WTC11 (cell line): ENCODE results near the gene RAB10.

Source experiments
- CBFB ChIP-seq: sonication (generic); formaldehyde crosslinking; IDR thresholded peaks from 2 replicates; pipeline ENCODE4 v1.8.1; 2022; ENCODE audit warnings: mild to moderate bottlenecking, low read depth, missing genetic modification reagents
- CREB1 ChIP-seq: sonication (generic); formaldehyde crosslinking; IDR thresholded peaks from 2 replicates; pipeline ENCODE4 v1.8.0; 2023; ENCODE audit warnings: mild to moderate bottlenecking, missing genetic modification reagents
- ELF4 ChIP-seq: sonication (generic); formaldehyde crosslinking; IDR thresholded peaks from 2 replicates; pipeline ENCODE4 v1.8.1; 2022; ENCODE audit warnings: low read depth, mild to moderate bottlenecking, moderate library complexity, missing genetic modification reagents
- ESRRA ChIP-seq: sonication (generic); formaldehyde crosslinking; IDR thresholded peaks from 2 replicates; pipeline ENCODE4 v1.8.1; 2022; ENCODE audit warnings: mild to moderate bottlenecking, missing genetic modification reagents, borderline replicate concordance
- SP1 ChIP-seq: sonication (generic); formaldehyde crosslinking; conservative IDR thresholded peaks from 2 replicates; pipeline ENCODE4 v1.8.1; 2022; ENCODE audit warnings: missing genetic modification reagents
- ZNF317 ChIP-seq: sonication (generic); formaldehyde crosslinking; IDR thresholded peaks from 2 replicates; pipeline ENCODE4 v1.8.1; 2023; ENCODE audit warnings: low read depth, mild to moderate bottlenecking, moderate library complexity, missing genetic modification reagents, borderline replicate concordance
- TF ChIP-seq, protein P1 (sequence below): fragments of 200-600 bp; IDR thresholded peaks from 2 replicates; pipeline ENCODE4 v1.8.0; 2022; ENCODE audit warnings: antibody characterized with exemption
- TF ChIP-seq, protein P2 (sequence below): fragments of 250-450 bp; sonication (Bioruptor Pico); IDR thresholded peaks from 2 replicates; pipeline ENCODE4 v1.9.0; 2021; ENCODE audit warnings: moderate library complexity, mild to moderate bottlenecking, inconsistent platforms, borderline replicate concordance

DNA sequence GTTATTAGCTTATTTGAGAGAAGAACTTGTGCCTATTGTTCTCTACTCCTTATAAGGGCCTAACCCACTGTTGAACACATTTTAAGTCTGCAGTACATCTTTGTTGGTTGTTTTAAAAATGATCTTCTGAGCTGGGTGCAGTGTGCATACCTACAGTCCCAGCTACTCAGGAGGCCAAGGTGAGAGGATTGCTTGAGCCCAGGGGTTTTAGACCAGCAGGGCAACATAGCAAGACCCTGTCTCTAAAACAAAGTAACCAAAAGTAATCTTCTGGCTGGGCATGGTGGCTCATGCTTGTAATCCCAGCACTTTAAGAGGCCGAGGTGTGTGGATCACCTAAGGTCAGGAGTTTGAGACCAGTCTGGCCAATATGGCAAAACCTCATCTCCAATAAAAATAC is 25.8 kb upstream of the RAB10 start:
- TF ChIP-seq ZNF317 (CRISPR knock-in tag) (no peak), CREB1 (CRISPR knock-in tag) (no peak), CBFB (no peak), ELF4 (CRISPR knock-in tag) (no peak), ESRRA (CRISPR knock-in tag) (no peak), SP1 (CRISPR knock-in tag) (no peak)
- TF ChIP-seq, protein P1, sequence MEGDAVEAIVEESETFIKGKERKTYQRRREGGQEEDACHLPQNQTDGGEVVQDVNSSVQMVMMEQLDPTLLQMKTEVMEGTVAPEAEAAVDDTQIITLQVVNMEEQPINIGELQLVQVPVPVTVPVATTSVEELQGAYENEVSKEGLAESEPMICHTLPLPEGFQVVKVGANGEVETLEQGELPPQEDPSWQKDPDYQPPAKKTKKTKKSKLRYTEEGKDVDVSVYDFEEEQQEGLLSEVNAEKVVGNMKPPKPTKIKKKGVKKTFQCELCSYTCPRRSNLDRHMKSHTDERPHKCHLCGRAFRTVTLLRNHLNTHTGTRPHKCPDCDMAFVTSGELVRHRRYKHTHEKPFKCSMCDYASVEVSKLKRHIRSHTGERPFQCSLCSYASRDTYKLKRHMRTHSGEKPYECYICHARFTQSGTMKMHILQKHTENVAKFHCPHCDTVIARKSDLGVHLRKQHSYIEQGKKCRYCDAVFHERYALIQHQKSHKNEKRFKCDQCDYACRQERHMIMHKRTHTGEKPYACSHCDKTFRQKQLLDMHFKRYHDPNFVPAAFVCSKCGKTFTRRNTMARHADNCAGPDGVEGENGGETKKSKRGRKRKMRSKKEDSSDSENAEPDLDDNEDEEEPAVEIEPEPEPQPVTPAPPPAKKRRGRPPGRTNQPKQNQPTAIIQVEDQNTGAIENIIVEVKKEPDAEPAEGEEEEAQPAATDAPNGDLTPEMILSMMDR = no peak
- TF ChIP-seq, protein P2, sequence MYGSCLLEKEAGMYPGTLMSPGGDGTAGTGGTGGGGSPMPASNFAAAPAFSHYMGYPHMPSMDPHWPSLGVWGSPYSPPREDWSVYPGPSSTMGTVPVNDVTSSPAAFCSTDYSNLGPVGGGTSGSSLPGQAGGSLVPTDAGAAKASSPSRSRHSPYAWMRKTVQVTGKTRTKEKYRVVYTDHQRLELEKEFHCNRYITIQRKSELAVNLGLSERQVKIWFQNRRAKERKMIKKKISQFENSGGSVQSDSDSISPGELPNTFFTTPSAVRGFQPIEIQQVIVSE = no peak
